ENCODE results near the gene GLB1L3. TPM values are rescaled to one million over a fixed set of nuclear protein-coding genes. Genes with fewer than 3 reads are reported as not detected.
"Not testable (repeated sequence)": the region's sequence is repeated elsewhere in the genome, so short reads cannot be mapped to it uniquely, and the experiment has no call there.

Gene GLB1L3
- total RNA-seq, 2 donors from 2014 or later, result 2.3 to 7.1 TPM

DNA sequence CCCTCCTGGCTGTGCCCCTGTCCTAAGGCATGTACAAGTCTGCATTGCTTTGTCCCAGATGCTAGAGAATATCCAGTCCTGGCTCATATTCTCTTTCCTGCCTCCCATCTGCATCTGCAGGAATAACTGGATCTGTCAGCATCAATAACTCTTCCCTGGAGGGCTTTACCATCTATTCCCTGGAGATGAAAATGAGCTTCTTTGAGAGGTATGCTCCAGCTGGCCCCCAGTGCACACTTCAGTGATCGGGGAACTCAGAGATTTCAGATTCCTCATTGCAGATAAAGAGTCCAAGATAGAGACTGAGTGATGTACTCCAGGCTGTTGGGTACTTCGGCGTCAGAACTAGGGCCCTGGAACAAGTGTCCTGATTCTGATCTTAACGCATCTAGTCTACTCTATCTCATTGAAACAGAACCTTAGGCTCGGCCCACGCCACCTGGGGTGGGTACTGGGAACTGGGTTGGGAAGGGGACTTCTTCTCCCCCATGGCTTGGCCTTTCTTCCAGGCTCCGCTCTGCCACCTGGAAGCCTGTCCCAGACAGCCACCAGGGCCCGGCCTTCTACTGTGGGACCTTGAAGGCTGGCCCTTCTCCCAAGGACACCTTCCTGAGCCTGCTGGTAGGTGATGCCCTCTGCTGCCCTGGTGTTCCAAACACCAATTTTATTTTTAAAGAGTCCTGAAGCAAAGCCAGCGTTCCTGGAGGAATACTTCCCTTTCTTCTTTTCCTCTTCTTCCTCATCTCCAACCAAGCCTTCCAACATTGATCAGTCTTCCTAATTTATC, 37.8 kb downstream of the GLB1L3 start:
- TF ChIP-seq, protein P1, sequence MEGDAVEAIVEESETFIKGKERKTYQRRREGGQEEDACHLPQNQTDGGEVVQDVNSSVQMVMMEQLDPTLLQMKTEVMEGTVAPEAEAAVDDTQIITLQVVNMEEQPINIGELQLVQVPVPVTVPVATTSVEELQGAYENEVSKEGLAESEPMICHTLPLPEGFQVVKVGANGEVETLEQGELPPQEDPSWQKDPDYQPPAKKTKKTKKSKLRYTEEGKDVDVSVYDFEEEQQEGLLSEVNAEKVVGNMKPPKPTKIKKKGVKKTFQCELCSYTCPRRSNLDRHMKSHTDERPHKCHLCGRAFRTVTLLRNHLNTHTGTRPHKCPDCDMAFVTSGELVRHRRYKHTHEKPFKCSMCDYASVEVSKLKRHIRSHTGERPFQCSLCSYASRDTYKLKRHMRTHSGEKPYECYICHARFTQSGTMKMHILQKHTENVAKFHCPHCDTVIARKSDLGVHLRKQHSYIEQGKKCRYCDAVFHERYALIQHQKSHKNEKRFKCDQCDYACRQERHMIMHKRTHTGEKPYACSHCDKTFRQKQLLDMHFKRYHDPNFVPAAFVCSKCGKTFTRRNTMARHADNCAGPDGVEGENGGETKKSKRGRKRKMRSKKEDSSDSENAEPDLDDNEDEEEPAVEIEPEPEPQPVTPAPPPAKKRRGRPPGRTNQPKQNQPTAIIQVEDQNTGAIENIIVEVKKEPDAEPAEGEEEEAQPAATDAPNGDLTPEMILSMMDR (conservative IDR thresholded peaks at IDR 0.05), result no peak
- Histone ChIP-seq H3K36me3 (ENCODE audit: control insufficient read depth, insufficient read depth, low read length) (no peaks in the 10 kb centered on the region), H3K4me3 (ENCODE audit: low read length) (no peak overlapping the region), H3K9ac (ENCODE audit: extremely low read depth, low read length, poor library complexity, severe bottlenecking) (no peak overlapping the region), H3K27ac (ENCODE audit: low read depth, low read length) (no peak overlapping the region), H3K27me3 (ENCODE audit: control insufficient read depth, insufficient read depth, low read length, poor library complexity, severe bottlenecking) (no peaks in the 10 kb centered on the region), H3K4me1 (ENCODE audit: control insufficient read depth, insufficient read depth, low read length) (no peaks in the 10 kb centered on the region), H3K9me3 (ENCODE audit: control insufficient read depth, low read length) (peaks cover 12% of the 10 kb centered on the region)
- Mint-ChIP-seq H3K36me3 (ENCODE audit: low read depth) (peaks cover 5% of the 10 kb centered on the region), H3K4me3 (no peak overlapping the region), H3K27ac (no peak overlapping the region), H3K27me3 (ENCODE audit: insufficient read depth) (no peaks in the 10 kb centered on the region), H3K4me1 (no peaks in the 10 kb centered on the region), H3K9me3 (no peaks in the 10 kb centered on the region)
- DNase-seq, result no peak
- whole genome bisulfite sequencing, 2 experiments (ENCODE audit: insufficient coverage in 1 of 2, insufficient read length in 1 of 2), result 85 to 100% methylated on average over 4 to 9 of the region's 9 CpGs

DNA sequence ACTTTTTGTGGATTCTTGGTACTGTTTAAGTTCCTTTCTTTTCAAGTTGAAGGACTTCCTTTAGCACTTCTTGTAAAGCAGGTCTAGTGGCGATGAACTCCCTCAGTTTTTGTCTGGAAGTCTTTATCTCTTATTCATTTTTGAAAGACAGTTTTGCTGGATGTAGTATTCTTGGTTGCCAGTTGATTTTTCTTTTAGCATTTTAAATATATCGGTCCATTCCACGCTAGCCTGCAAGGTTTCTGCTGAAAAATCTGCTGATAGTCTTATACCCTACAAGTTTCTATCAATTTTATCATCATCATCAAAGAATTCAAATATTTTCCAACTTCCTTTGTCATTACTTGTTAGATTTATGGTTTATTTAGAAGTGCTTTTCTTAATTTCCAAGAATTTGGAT, 40.9 kb downstream of the GLB1L3 start:
- WGBS, 2 experiments (ENCODE audit: insufficient coverage in 1 of 2, insufficient read length in 1 of 2), result 75 to 92% methylated on average over 1 to 3 of the region's 3 CpGs
- no peak for DNase-seq
- Mint-ChIP-seq H3K36me3 (ENCODE audit: low read depth) (peaks cover 15% of the 10 kb centered on the region), H3K4me3 (no peak overlapping the region), H3K27ac (no peak overlapping the region), H3K9me3 (no peaks in the 10 kb centered on the region), H3K4me1 (no peaks in the 10 kb centered on the region), H3K27me3 (ENCODE audit: insufficient read depth) (no peaks in the 10 kb centered on the region)
- H3K27me3 ChIP-seq (ENCODE audit: control insufficient read depth, insufficient read depth, low read length, poor library complexity, severe bottlenecking), result no peaks in the 10 kb centered on the region
- peaks cover 19% of the 10 kb centered on the region for H3K9me3 ChIP-seq (ENCODE audit: control insufficient read depth, low read length)
- H3K36me3 ChIP-seq (ENCODE audit: control insufficient read depth, insufficient read depth, low read length), result no peaks in the 10 kb centered on the region
- TF ChIP-seq, protein P1 (conservative IDR thresholded peaks at IDR 0.05), result no peak
- H3K4me1 ChIP-seq (ENCODE audit: control insufficient read depth, insufficient read depth, low read length), result no peaks in the 10 kb centered on the region
- no peak overlapping the region for H3K9ac ChIP-seq (ENCODE audit: extremely low read depth, low read length, poor library complexity, severe bottlenecking)
- no peak overlapping the region for H3K4me3 ChIP-seq (ENCODE audit: low read length)
- no peak overlapping the region for H3K27ac ChIP-seq (ENCODE audit: low read depth, low read length)

DNA sequence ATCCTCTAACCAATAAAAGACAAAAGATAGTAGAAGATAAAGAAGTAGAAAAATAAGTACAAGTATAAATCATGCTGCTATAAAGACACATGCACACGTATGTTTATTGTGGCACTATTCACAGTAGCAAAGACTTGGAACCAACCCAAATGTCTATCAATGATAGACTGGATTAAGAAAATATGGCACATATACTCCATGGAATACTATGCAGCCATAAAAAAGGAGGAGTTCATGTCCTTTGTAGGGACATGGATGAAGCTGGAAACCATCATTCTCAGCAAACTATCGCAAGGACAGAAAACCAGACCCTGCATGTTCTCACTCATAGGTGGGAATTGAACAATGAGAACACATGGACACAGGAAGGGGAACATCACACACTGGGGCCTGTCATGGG, 45.2 kb downstream of the GLB1L3 start:
- H3K4me3 Mint-ChIP-seq; H3K9ac ChIP-seq (ENCODE audit: extremely low read depth, low read length, poor library complexity, severe bottlenecking); H3K27me3 ChIP-seq (ENCODE audit: control insufficient read depth, insufficient read depth, low read length, poor library complexity, severe bottlenecking); H3K4me1 Mint-ChIP-seq; DNase-seq; H3K4me1 ChIP-seq (ENCODE audit: control insufficient read depth, insufficient read depth, low read length); H3K9me3 Mint-ChIP-seq; H3K27ac ChIP-seq (ENCODE audit: low read depth, low read length); H3K27ac Mint-ChIP-seq; H3K36me3 ChIP-seq (ENCODE audit: control insufficient read depth, insufficient read depth, low read length); H3K27me3 Mint-ChIP-seq (ENCODE audit: insufficient read depth); H3K4me3 ChIP-seq (ENCODE audit: low read length): not testable (repeated sequence)
- H3K36me3 Mint-ChIP-seq (ENCODE audit: low read depth), result peaks cover 15% of the 10 kb centered on the region
- 100% methylated on average over 1 of the region's 2 CpGs; no CpG with 5 or more reads in 1 of the 2 experiments for WGBS, 2 experiments (ENCODE audit: insufficient coverage in 1 of 2, insufficient read length in 1 of 2)
- peaks cover 19% of the 10 kb centered on the region for H3K9me3 ChIP-seq (ENCODE audit: control insufficient read depth, low read length)

Data from endodermal cell (in vitro differentiated cells).